RWPE2 (cell line): Measurements from ENCODE around the gene SLC37A1.

Experiments
- ATAC-seq: fragments of 200-7000 bp; cut with Tn5 transposase; 3 replicates; pipeline ENCODE4 v1.9.1; 2021; ENCODE audit warnings: low read depth
- DNase-seq: peaks from one replicate; pipeline ENCODE4 v3.0.0-alpha.2; 2020; ENCODE audit warnings: low spot score
- H3K27ac ChIP-seq: fragments of 450-650 bp; 2 replicates; pipeline ENCODE4 v1.5.1; 2017; ENCODE audit warnings: mild to moderate bottlenecking; ENCODE audit not compliant: poor library complexity, severe bottlenecking
- H3K27me3 ChIP-seq: fragments of 250-450 bp; sonication (Bioruptor Pico); 2 replicates; pipeline ENCODE4 v1.5.1; 2021; ENCODE audit warnings: mild to moderate bottlenecking, moderate library complexity; ENCODE audit not compliant: insufficient read depth, poor library complexity, severe bottlenecking
- H3K36me3 ChIP-seq: fragments of 250-450 bp; sonication (Bioruptor Pico); 2 replicates; pipeline ENCODE4 v1.5.1; 2020; ENCODE audit warnings: low read depth, mild to moderate bottlenecking, moderate library complexity
- H3K4me1 ChIP-seq: fragments of 250-450 bp; sonication (Bioruptor Pico); 2 replicates; pipeline ENCODE4 v1.5.1; 2021; ENCODE audit warnings: mild to moderate bottlenecking, moderate library complexity; ENCODE audit not compliant: insufficient read depth, poor library complexity, severe bottlenecking
- H3K4me3 ChIP-seq: fragments of 250-450 bp; sonication (Bioruptor Pico); 2 replicates; pipeline ENCODE4 v1.5.1; 2021; ENCODE audit warnings: mild to moderate bottlenecking, moderate library complexity; ENCODE audit not compliant: severe bottlenecking
- H3K9me3 ChIP-seq: fragments of 250-450 bp; sonication (Bioruptor Pico); 2 replicates; pipeline ENCODE4 v1.5.1; 2021; ENCODE audit warnings: mild to moderate bottlenecking, moderate library complexity; ENCODE audit not compliant: severe bottlenecking
- TF ChIP-seq, protein P1 (sequence below): fragments of 450-650 bp; IDR thresholded peaks from one replicate; pipeline ENCODE4 v1.5.1; 2017; ENCODE audit warnings: mild to moderate bottlenecking, moderate library complexity; ENCODE audit not compliant: poor library complexity, severe bottlenecking

SLC37A1 gene

DNA sequence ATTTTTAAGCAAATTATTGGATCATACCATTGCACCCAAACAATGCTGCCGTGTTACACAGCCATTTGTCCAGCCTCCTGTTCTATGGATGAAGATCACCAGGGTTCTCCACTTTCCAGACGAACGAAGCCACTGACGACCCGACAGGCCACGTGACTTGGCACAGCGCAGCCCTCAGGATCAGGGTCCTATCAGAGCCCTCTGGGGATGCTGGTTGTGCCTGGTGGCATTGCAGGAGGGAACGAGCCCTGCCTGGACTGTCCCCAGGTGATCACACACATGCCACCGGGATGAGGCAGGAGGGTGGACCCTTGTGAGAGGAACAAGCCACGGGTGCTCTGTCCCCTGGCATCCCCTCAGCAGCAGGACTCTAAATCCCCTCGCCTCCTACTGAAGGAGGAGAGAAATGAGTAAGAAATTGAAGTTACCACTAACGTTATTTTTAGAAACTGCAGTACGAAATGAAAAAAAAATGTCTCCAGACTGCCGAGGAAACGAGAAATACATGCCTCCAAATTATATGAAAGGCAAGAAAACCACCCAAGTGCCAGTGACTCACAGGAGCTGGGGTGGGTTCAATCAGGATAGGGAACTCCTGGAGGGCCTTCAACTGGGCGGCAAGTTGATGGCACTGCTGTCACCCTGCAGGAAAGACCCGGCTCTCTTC is 81.1 kb downstream of the SLC37A1 start:
- no peak overlapping the region for H3K27ac ChIP-seq
- ATAC-seq = no peak
- no peak for DNase-seq
- H3K9me3 ChIP-seq = no peaks in the 10 kb centered on the region
- no peaks in the 10 kb centered on the region for H3K36me3 ChIP-seq
- no peak overlapping the region for H3K4me3 ChIP-seq
- TF ChIP-seq, protein P1, sequence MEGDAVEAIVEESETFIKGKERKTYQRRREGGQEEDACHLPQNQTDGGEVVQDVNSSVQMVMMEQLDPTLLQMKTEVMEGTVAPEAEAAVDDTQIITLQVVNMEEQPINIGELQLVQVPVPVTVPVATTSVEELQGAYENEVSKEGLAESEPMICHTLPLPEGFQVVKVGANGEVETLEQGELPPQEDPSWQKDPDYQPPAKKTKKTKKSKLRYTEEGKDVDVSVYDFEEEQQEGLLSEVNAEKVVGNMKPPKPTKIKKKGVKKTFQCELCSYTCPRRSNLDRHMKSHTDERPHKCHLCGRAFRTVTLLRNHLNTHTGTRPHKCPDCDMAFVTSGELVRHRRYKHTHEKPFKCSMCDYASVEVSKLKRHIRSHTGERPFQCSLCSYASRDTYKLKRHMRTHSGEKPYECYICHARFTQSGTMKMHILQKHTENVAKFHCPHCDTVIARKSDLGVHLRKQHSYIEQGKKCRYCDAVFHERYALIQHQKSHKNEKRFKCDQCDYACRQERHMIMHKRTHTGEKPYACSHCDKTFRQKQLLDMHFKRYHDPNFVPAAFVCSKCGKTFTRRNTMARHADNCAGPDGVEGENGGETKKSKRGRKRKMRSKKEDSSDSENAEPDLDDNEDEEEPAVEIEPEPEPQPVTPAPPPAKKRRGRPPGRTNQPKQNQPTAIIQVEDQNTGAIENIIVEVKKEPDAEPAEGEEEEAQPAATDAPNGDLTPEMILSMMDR = no peak
- no peaks in the 10 kb centered on the region for H3K4me1 ChIP-seq
- no peaks in the 10 kb centered on the region for H3K27me3 ChIP-seq

DNA sequence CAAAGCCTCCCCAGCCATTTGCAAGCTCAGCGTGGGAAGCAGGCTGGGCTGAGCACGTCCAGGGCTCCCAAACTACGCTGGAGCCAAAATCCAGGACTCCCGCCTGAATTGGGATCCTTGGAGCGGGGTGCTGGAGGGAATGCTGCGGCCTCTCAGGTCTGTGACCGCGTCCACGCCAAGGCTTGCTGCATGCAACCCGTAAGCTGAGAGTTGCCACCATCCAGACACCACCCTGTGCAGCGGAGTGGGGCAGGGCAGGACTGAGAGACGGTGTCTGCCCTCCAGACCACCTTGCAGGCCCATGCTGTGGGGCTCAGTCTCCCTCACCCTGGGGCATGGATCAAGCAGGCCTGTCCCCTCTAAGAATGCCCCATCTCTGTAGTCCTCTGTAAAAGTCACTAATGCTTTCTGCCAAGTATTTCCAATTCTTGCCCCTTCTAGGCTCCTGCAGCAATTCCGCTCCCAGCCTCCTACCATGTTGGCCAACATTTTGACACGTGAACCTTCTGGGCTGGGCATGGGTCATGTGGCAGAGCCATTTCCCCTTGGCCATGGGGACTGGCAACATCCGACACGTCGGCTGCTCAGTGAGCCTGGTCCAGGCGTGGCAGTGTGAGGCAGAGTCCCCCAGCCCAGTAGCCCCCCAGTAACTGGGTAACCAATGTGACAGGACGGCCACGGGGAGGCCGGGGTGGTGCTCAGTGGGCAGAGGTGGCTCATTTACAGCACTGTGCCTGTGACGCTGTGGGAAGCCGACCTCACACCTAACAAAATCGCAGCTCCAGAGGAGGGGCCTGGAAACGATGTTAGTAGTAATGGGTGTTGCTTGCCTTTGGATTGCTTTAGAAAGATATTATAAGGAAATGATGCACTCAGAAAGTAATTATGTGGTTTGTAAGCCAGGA is 81.9 kb downstream of the SLC37A1 start:
- Histone ChIP-seq H3K4me1 (no peaks in the 10 kb centered on the region), H3K27me3 (no peaks in the 10 kb centered on the region), H3K4me3 (no peak overlapping the region), H3K36me3 (no peaks in the 10 kb centered on the region), H3K9me3 (no peaks in the 10 kb centered on the region), H3K27ac (no peak overlapping the region)
- TF ChIP-seq, protein P1 = no peak
- ATAC-seq = no peak
- no peak for DNase-seq

DNA sequence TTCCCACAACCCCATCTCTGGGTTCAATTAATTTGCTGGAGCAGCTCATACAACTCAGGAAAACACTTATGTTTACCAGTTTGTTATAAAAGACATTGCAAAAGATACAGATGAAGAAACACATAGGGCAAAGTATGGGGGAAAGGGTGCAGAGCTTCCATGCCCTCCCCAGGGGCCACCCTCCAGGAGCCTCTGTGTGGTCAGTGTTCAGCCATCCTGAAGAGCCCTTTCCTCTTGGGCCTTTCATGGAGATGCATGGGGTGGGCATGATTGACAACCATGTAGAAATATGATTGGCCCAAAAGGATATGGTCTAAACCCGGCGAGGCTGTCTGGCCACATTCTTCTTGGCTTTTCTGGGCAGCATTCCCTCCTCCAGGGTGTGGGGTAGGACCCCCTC is 83.0 kb downstream of the SLC37A1 start:
- H3K36me3 ChIP-seq = no peaks in the 10 kb centered on the region
- H3K9me3 ChIP-seq = no peaks in the 10 kb centered on the region
- ATAC-seq (no peak), DNase-seq (no peak)
- H3K4me3 ChIP-seq = no peak overlapping the region
- no peak overlapping the region for H3K27ac ChIP-seq
- H3K4me1 ChIP-seq = no peaks in the 10 kb centered on the region
- no peaks in the 10 kb centered on the region for H3K27me3 ChIP-seq
- TF ChIP-seq, protein P1 = no peak

DNA sequence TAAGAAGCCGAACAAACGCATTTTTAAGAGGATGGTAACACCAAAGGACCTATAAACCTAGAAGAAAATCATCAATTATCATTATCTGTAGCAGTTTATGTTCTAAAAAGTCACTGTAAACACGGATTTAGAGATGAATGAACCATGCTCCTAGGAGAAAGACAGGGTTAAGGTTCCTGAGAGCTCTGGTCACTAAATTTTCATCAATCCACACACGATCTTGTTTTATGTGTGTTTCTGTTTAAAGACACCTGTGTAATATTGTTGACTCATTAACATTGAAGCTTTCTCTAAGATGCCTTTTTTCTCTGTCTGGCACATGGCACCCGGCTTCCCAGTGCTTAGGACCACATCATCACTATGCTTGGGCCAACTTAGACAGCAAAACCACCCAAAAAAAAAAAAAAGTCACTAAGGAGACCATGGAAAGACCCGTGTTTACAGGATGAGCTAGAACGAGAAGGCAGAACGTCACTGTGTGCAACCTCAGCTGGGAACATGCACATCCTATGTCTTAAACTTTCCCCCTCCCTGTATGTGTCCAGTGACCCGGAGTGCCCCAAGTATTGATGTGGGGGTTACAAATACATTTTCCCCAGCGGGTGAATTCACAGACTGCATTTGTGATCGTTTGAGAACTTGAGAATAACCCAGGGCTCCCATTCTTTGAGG is 84.0 kb downstream of the SLC37A1 start:
- ATAC-seq (no peak), DNase-seq (no peak)
- TF ChIP-seq, protein P1 = no peak
- Histone ChIP-seq H3K36me3 (no peaks in the 10 kb centered on the region), H3K27me3 (no peaks in the 10 kb centered on the region), H3K27ac (no peak overlapping the region), H3K4me1 (no peaks in the 10 kb centered on the region), H3K9me3 (no peaks in the 10 kb centered on the region), H3K4me3 (no peak overlapping the region)
